ENCODE measurements around the gene ACADS.
A peak's percentile ranks its signal among the peaks of the same experiment; 100 is the strongest.

The ACADS gene

DNA sequence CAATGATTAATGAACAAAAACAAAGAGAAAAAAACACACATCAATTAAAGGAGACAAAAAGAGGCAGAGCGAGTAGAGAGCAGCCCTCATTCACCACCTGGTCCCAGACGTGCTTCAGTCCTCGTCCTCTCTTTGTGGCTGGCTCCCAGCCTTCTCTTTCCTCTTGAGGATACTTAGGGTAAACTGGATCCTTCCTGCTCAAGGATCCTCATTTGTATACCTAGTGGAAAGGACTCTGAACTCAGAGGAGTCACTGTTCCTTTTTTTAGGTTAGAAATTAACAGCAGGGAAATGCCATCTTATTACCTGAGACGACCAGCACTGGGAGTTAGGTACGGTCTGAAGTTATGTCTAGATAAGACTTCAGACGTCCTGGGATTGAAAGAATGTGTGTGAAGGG is 29.0 kb upstream of the ACADS start:
- TF ChIP-seq, protein P1, sequence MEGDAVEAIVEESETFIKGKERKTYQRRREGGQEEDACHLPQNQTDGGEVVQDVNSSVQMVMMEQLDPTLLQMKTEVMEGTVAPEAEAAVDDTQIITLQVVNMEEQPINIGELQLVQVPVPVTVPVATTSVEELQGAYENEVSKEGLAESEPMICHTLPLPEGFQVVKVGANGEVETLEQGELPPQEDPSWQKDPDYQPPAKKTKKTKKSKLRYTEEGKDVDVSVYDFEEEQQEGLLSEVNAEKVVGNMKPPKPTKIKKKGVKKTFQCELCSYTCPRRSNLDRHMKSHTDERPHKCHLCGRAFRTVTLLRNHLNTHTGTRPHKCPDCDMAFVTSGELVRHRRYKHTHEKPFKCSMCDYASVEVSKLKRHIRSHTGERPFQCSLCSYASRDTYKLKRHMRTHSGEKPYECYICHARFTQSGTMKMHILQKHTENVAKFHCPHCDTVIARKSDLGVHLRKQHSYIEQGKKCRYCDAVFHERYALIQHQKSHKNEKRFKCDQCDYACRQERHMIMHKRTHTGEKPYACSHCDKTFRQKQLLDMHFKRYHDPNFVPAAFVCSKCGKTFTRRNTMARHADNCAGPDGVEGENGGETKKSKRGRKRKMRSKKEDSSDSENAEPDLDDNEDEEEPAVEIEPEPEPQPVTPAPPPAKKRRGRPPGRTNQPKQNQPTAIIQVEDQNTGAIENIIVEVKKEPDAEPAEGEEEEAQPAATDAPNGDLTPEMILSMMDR (IDR thresholded peaks at IDR 0.05) = no peak
- Histone ChIP-seq H3K4me3 (no peak overlapping the region), H3K36me3 (peaks cover 35 to 79% (median 60%) of the 10 kb centered on the region in 3 donors), H3K4me1 (peaks cover 0 to 18% (median 15%) of the 10 kb centered on the region in 4 donors), H3K9me3 (no peaks in the 10 kb centered on the region), H3K27me3 (no peaks in the 10 kb centered on the region), H3K27ac (no peak overlapping the region)
- intact Hi-C loops (cut with DNase I; ENCODE audit: low total_unique reads) = no loop called here
- DNase-seq = no peak

DNA sequence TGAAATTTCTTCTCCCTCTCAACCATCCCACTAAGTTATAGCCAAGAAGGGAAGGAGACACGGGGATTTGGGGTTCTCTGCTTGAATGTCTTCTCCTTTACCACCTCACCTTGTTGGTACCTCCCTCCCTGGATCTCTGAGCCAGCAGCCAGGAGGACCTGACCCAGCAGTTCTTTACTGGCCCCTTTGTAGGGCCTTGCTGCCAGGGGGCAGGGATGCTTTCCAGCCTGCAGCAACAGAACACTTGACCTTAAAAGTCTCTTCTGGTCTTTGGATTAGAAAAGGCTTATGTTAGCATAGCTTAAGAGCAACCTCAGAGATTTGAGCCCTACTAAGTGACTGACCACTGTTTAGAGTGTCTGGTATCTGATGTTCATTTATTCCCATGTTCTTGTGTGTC is 28.3 kb upstream of the ACADS start:
- TF ChIP-seq, protein P1 (IDR thresholded peaks at IDR 0.05) = no peak
- H3K27me3 ChIP-seq = no peaks in the 10 kb centered on the region
- no peak overlapping the region for H3K27ac ChIP-seq
- H3K36me3 ChIP-seq = peaks cover 35 to 86% (median 66%) of the 10 kb centered on the region in 3 donors
- H3K4me1 ChIP-seq = peaks cover 0 to 18% (median 15%) of the 10 kb centered on the region in 4 donors
- no peak overlapping the region for H3K4me3 ChIP-seq
- intact Hi-C loops (cut with DNase I; ENCODE audit: low total_unique reads) = no loop called here
- DNase-seq = no peak
- no peaks in the 10 kb centered on the region for H3K9me3 ChIP-seq

DNA sequence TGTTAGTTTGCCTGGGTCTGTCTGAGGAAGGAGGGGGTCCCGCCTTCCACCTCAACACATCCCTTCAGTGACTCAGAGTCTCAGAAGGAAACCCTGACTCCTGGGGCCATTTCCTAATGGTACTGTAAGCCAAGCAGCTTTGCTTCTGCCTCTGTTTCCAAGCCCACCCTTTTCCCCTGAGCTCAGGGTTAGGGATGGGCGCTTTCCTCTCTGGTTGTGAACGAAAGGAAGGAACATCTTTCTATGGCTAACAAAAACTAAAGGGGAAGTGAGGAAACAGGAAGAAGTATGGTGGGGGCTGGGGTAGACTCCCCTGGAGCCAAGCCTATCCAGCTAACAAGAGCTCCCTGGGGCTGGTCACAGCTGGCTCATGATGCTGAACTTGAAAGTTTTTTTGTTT is 27.0 kb upstream of the ACADS start:
- peaks cover 0 to 18% (median 15%) of the 10 kb centered on the region in 4 donors for H3K4me1 ChIP-seq

DNA sequence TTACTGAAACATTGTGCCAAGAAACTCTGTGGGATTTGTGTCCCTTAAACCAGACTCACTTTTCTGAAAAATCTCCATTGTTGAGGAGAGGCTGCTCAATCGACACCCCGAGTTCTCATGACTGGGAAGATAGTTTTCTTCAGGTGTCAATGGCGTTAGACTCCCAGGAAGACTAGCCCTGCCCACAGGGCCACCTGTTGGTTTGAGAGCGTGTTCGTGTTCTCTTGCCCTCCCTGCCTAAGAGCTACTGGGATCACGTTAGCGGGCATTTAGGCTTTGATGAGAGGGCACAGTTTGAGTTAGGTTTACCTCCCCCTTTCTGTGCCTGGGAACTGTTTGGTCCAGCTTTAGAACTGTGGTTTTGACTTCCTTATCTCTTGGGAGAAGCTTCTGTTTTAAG is 26.1 kb upstream of the ACADS start:
- intact Hi-C loops (cut with DNase I; ENCODE audit: low total_unique reads) = no loop called here
- peaks cover 35 to 88% (median 64%) of the 10 kb centered on the region in 3 donors for H3K36me3 ChIP-seq
- TF ChIP-seq, protein P1 (IDR thresholded peaks at IDR 0.05) = no peak
- no peak for DNase-seq
- no peaks in the 10 kb centered on the region for H3K27me3 ChIP-seq
- no peak overlapping the region for H3K27ac ChIP-seq
- no peaks in the 10 kb centered on the region for H3K9me3 ChIP-seq
- no peak overlapping the region for H3K4me3 ChIP-seq
- peaks cover 0 to 18% (median 15%) of the 10 kb centered on the region in 4 donors for H3K4me1 ChIP-seq

More for the DNA sequence above, 27.0 kb upstream of the ACADS start:
- Histone ChIP-seq H3K36me3 (peaks cover 35 to 94% (median 73%) of the 10 kb centered on the region in 3 donors), H3K9me3 (no peaks in the 10 kb centered on the region), H3K27ac (no peak overlapping the region), H3K27me3 (no peaks in the 10 kb centered on the region), H3K4me3 (no peak overlapping the region)
- no peak for DNase-seq
- intact Hi-C loops (cut with DNase I; ENCODE audit: low total_unique reads) = no loop called here
- TF ChIP-seq, protein P1 (IDR thresholded peaks at IDR 0.05) = no peak

DNA sequence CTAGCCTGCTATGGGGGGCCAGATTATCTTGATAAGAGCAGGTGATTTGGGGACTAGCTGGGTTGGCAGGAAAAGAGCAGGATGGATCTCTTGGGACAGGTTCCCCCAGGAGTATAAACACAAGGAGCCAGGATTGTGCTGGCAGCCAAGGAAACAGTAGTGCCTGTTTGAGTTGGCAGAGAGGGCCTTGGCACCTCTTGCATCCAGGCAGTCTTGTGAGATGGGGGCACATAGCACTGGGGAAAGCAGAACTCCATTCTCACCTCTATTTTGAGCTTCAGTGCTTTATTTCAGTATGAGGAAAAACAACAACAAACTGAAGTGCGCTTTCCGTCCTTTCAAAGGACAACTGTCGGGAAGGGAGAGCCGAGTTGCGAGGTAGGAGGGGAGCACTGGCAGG is 24.7 kb upstream of the ACADS start:
- peak overlapping the region; percentile 25 to 53 for H3K27ac ChIP-seq
- intact Hi-C loops (cut with DNase I; ENCODE audit: low total_unique reads) = no loop called here

More for the DNA sequence above, 24.7 kb upstream of the ACADS start:
- Histone ChIP-seq H3K4me3 (no peak overlapping the region), H3K4me1 (peaks cover 0 to 18% (median 15%) of the 10 kb centered on the region in 4 donors), H3K9me3 (no peaks in the 10 kb centered on the region), H3K36me3 (peaks cover 22 to 81% (median 51%) of the 10 kb centered on the region in 3 donors), H3K27me3 (no peaks in the 10 kb centered on the region)
- DNase-seq = no peak
- TF ChIP-seq, protein P1 (IDR thresholded peaks at IDR 0.05) = no peak

Data from tibial artery (tissue), 4 donors.